ENCODE measurements around the gene METTL24. TPM values are rescaled to one million over a fixed set of nuclear protein-coding genes. Genes with fewer than 3 reads are reported as not detected.
A peak's percentile ranks its signal among the peaks of the same experiment; 100 is the strongest.

METTL24 gene
- total RNA-seq, 1 experiment from 2014 or later, result 0.61 TPM

DNA sequence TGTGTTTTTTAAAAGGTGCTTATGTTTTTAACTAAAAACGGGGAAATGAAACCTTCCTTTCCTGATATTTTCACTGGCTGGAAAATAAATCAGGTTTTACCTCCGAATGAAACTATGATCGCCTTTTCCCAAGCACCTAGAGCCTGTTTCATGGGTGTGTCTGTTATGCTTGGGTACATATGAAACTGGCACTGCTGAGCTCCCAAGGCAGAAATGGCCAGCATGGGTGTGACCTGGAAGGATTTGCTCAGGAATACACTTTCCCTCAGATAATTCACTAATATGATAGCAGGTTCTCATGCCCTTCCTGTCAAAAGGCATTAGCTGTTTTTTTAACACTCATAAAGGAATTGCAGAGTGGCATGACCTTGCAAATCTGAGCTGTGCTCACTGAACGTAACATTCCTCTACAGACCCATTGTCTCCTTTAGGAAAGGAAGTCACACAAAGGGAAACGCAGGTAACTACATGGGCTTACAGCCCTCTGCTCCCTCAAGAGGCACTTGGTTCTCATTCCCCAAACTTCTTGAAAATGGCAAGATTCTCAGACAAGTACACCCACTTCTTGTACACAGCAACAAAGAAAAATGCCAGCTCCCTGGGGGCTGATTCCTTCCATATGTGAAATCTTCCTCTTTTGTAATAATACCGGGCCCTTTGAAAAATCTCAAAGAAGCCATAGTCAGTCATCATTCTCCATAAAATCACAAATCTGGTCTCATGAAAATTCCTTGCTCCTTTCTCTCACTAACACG is 72.7 kb downstream of the METTL24 start:
- H3K56ac ChIP-seq (ENCODE audit: insufficient read length, low read depth, low read length), result no peak overlapping the region
- no peaks in the 10 kb centered on the region for H3K27me3 ChIP-seq (ENCODE audit: insufficient read depth, low read length)
- H3K18ac ChIP-seq (ENCODE audit: insufficient read length, low read depth, low read length), result no peak overlapping the region
- TF ChIP-seq CTCF (conservative IDR thresholded peaks at IDR 0.05), result no peak
- no peak overlapping the region for H3K14ac ChIP-seq (ENCODE audit: insufficient read depth, low read length)
- peak overlapping the region; percentile 19 for H3T11ph ChIP-seq (ENCODE audit: low read length)
- peak overlapping the region; percentile 82 for H2AFZ ChIP-seq (ENCODE audit: low read length)
- H4K5ac ChIP-seq (ENCODE audit: insufficient read length, low read depth, low read length), result no peak overlapping the region
- H3K4me1 ChIP-seq (ENCODE audit: insufficient read depth, low read length), result peaks cover 4% of the 10 kb centered on the region; the same call in 1 of the 2 replicates
- no peak overlapping the region for H2BK20ac ChIP-seq (ENCODE audit: low read depth, low read length, poor library complexity, severe bottlenecking)
- no peak overlapping the region for H3K4me2 ChIP-seq (ENCODE audit: insufficient read depth, insufficient read length, low read length)
- no peak overlapping the region; a peak in 1 of 7 replicates for H3K27ac Mint-ChIP-seq
- no peak overlapping the region for H3K4ac ChIP-seq (ENCODE audit: low read depth, low read length)
- no peaks in the 10 kb centered on the region for H3K23me2 ChIP-seq (ENCODE audit: insufficient read length, low read depth, low read length, poor library complexity, severe bottlenecking)
- no peaks in the 10 kb centered on the region for H4K20me1 ChIP-seq (ENCODE audit: control insufficient read depth, insufficient read depth, insufficient read length)
- no peak overlapping the region for H3K23ac ChIP-seq (ENCODE audit: insufficient read length, low read depth, low read length)
- no peak overlapping the region for H4K91ac ChIP-seq (ENCODE audit: insufficient read length, low read depth, low read length)
- H3K27me3 Mint-ChIP-seq (ENCODE audit: low read depth), result no peaks in the 10 kb centered on the region; the same call in 1 of the 2 replicates
- no peak overlapping the region for H4K8ac ChIP-seq (replicated peaks; ENCODE audit: insufficient read length, low read depth, low read length)
- H3K36me3 Mint-ChIP-seq (ENCODE audit: insufficient read depth in 1 of 3, low read depth in 3 of 3), result peaks cover 0 to 12% (median 0%) of the 10 kb centered on the region in 3 experiments; a peak in 2 of 7 replicates
- peaks cover 4 to 8% of the 10 kb centered on the region in 2 experiments for H3K9me3 Mint-ChIP-seq
- no peak overlapping the region for H3K4me3 Mint-ChIP-seq
- H3K27ac ChIP-seq (ENCODE audit: insufficient read length, low read depth, low read length), result no peak overlapping the region
- H3K4me1 Mint-ChIP-seq, result peaks cover 12 to 14% of the 10 kb centered on the region in 2 experiments
- H2BK12ac ChIP-seq (ENCODE audit: insufficient read length, low read depth, low read length), result no peak overlapping the region
- no peaks in the 10 kb centered on the region for H3K79me1 ChIP-seq (ENCODE audit: insufficient read depth, low read depth, low read length, poor library complexity, severe bottlenecking)
- no peak for DNase-seq
- WGBS (ENCODE audit: extremely low coverage, insufficient read length, low lambda C conversion rate), result no CpG with 5 or more reads among the region's 7 CpGs
- no peak overlapping the region for H2BK5ac ChIP-seq (ENCODE audit: insufficient read length, low read length)
- no peaks in the 10 kb centered on the region for H3K9me3 ChIP-seq (ENCODE audit: control insufficient read depth, low read depth, low read length)
- H2BK120ac ChIP-seq (ENCODE audit: low read depth, low read length, poor library complexity, severe bottlenecking), result no peak overlapping the region
- no peaks in the 10 kb centered on the region for H3K79me2 ChIP-seq (ENCODE audit: insufficient read depth, low read length)
- no peak overlapping the region for H3K9ac ChIP-seq (ENCODE audit: extremely low read depth, insufficient read length, low read length)
- no peak overlapping the region for H2AK5ac ChIP-seq (ENCODE audit: insufficient read length, low read length)
- H2BK15ac ChIP-seq (ENCODE audit: low read depth, low read length), result no peak overlapping the region

Measured in H9 (cell line).